Fibroblast of skin of right quadriceps (primary cell): ENCODE results near the gene PCGF1.

Experiments
- DNase-seq: peaks from one replicate; pipeline ENCODE4 v3.0.0-alpha.2; 2013

PCGF1 gene

GRCh38 chr2:74514368-74515270 lies 7.1 kb upstream of the PCGF1 start, which contains the start of gene TLX2:
TLX2 (plus strand) TSS chr2:74514450; CDS start chr2:74514807, 357 bp downstream.
- DNase-seq = no peak

- DNase-seq = no peak
These were observed 6.3 kb upstream of the PCGF1 start for GRCh38 chr2:74513605-74514367.

GRCh38 chr2:74512744-74513604 lies 5.5 kb upstream of the PCGF1 start:
- no peak for DNase-seq

GRCh38 chr2:74511104-74511989 lies 3.9 kb upstream of the PCGF1 start:
- DNase-seq = no peak

GRCh38 chr2:74510272-74510671 lies 2.8 kb upstream of the PCGF1 start:
- DNase-seq = no peak

- peak; percentile 93 for DNase-seq
These were observed 528 bp upstream of the PCGF1 start for GRCh38 chr2:74507926-74508520.

GRCh38 chr2:74505448-74506246 lies 1.8 kb downstream of the PCGF1 start:
- no peak for DNase-seq

GRCh38 chr2:74504591-74504990 lies 2.9 kb downstream of the PCGF1 start:
- DNase-seq = no peak

GRCh38 chr2:74503506-74504475 lies 3.7 kb downstream of the PCGF1 start:
- no peak for DNase-seq

- DNase-seq = peak; percentile 66
These were observed 4.6 kb downstream of the PCGF1 start for GRCh38 chr2:74502720-74503505.

GRCh38 chr2:74502147-74502719 lies 5.3 kb downstream of the PCGF1 start:
- no peak for DNase-seq

- no peak for DNase-seq
These were observed 6.0 kb downstream of the PCGF1 start for GRCh38 chr2:74501335-74502071.

GRCh38 chr2:74500578-74500946 lies 6.9 kb downstream of the PCGF1 start:
- no peak for DNase-seq

- no peak for DNase-seq
These were observed 7.4 kb downstream of the PCGF1 start for GRCh38 chr2:74499940-74500577.

GRCh38 chr2:74499267-74499939 lies 8.1 kb downstream of the PCGF1 start, which contains the start of gene LBX2:
LBX2 (minus strand) TSS chr2:74499603; CDS start chr2:74499537, 66 bp downstream.
- DNase-seq = no peak
